Uterus (tissue), 4 donors: ENCODE measurements around the gene SULT1A2. TPM values are rescaled to one million over a fixed set of nuclear protein-coding genes. Genes with fewer than 3 reads are reported as not detected.

Source experiments
- DNase-seq, 2 donors: peaks; one replicate each; pipeline ENCODE4 v3.0.0-alpha.2; 2019 to 2020
- H3K27ac ChIP-seq, 2 donors: fragments of 200-600 bp; sonication (generic); 1 replicate in 1 of 2; 2 replicates in 1 of 2; pipeline ENCODE4 v1.5.1; 2016 to 2018
- H3K27me3 ChIP-seq, 2 donors: fragments of 200-600 bp; sonication (generic); one replicate each; pipeline ENCODE4 v1.5.1; 2018 to 2019; ENCODE audit warnings: control low read depth in 1 of 2
- H3K36me3 ChIP-seq, 2 donors: fragments of 200-600 bp; sonication (generic); one replicate each; pipeline ENCODE4 v1.5.1; 2019; ENCODE audit warnings: control low read depth in 1 of 2
- H3K4me1 ChIP-seq, 2 donors: fragments of 200-600 bp; sonication (generic); one replicate each; pipeline ENCODE4 v1.5.1; 2018 to 2019; ENCODE audit warnings: control low read depth in 1 of 2
- H3K4me3 ChIP-seq, 2 donors: fragments of 200-600 bp; sonication (generic); 1 replicate in 1 of 2; 2 replicates in 1 of 2; pipeline ENCODE4 v1.5.1; 2018 to 2019; ENCODE audit warnings: mild to moderate bottlenecking in 1 of 2
- H3K9me3 ChIP-seq, 2 donors: fragments of 200-600 bp; sonication (generic); one replicate each; pipeline ENCODE4 v1.5.1; 2019; ENCODE audit warnings: control low read depth in 1 of 2
- POLR2A ChIP-seq, 2 donors: fragments of 450-650 bp; IDR thresholded peaks; one replicate each; pipeline ENCODE4 v1.6.1; 2016; ENCODE audit warnings: antibody characterized with exemption in 2 of 2, mild to moderate bottlenecking in 1 of 2, moderate library complexity in 1 of 2
- intact Hi-C: fragments of 100-400 bp; cut with DNase I; formaldehyde crosslinking; loops from one replicate; pipeline ENCODE4 v1.15.1; 2023; ENCODE audit warnings: low total_unique reads
- total RNA-seq, 4 donors: library from RNA; depleted of rRNA in 3 of 4; stranded (reverse); fragments of >200 nt in 3 of 4; gene quantifications; one replicate each; pipeline versions ENCODE4 v1.1.0 to v1.2.4, GENCODE V29; 2014 to 2023
- TF ChIP-seq, protein P1 (sequence below), 4 experiments: fragments of 200-600 bp in 2 of 4; fragments of 450-650 bp in 2 of 4; sonication (generic) in 2 of 4; IDR thresholded peaks; one replicate each; pipeline ENCODE4 v1.5.1; 2016 to 2019; ENCODE audit warnings: antibody characterized with exemption in 4 of 4, mild to moderate bottlenecking in 2 of 4, moderate library complexity in 1 of 4
- donor health status: DM: yes; HTN: yes; CAD: no.

The SULT1A2 gene
- total RNA-seq, 4 donors from 2014 or later = 0.41 to 0.46 TPM; not detected in 2

DNA sequence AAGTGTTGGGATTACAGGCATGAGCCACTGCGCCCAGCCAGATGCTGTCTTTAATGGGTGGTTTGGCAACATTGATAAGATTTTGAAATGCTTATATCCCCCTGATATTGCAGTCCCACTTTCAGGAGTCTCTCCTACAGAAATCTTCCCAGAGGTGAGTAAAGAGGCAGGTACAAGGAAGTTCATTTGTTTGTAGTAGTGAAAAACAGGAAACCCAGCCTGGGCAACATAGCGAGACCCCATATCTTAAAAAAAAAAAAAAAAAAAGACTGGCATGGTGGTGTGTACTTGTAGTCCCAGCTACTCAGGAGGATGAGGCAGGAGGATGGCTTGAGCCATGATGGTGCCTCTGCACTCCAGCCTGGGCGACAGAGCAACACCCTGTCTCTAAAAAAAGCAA, 51.9 kb downstream of the SULT1A2 start:
- no peak overlapping the region for H3K4me3 ChIP-seq
- intact Hi-C loops = no loop called here
- no peaks in the 10 kb centered on the region for H3K9me3 ChIP-seq
- TF ChIP-seq, protein P1, sequence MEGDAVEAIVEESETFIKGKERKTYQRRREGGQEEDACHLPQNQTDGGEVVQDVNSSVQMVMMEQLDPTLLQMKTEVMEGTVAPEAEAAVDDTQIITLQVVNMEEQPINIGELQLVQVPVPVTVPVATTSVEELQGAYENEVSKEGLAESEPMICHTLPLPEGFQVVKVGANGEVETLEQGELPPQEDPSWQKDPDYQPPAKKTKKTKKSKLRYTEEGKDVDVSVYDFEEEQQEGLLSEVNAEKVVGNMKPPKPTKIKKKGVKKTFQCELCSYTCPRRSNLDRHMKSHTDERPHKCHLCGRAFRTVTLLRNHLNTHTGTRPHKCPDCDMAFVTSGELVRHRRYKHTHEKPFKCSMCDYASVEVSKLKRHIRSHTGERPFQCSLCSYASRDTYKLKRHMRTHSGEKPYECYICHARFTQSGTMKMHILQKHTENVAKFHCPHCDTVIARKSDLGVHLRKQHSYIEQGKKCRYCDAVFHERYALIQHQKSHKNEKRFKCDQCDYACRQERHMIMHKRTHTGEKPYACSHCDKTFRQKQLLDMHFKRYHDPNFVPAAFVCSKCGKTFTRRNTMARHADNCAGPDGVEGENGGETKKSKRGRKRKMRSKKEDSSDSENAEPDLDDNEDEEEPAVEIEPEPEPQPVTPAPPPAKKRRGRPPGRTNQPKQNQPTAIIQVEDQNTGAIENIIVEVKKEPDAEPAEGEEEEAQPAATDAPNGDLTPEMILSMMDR (IDR thresholded peaks at IDR 0.05) = no peak
- no peak for TF ChIP-seq POLR2A (IDR thresholded peaks at IDR 0.05)
- no peaks in the 10 kb centered on the region for H3K36me3 ChIP-seq
- no peak for DNase-seq
- no peaks in the 10 kb centered on the region for H3K4me1 ChIP-seq
- no peaks in the 10 kb centered on the region for H3K27me3 ChIP-seq
- no peak overlapping the region for H3K27ac ChIP-seq

DNA sequence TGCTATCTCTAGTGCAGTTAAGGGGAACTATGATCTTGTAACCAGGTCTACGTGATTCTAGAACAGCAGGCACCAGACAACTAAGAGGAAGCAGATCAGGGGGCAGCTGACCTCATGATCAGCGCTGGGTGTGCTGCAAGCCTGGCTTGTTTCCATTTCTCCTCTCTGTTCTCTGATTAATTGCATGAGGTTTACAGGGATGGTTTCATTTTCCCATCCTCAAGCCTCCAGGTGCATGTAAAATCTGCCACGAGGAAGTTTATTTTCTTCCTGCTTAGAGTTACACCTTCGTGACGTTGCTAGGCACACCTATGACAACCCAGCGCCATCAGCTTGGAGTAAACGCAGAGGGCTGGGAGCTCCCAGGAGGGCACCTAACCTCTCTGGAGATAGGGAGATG, 53.8 kb downstream of the SULT1A2 start:
- H3K27me3 ChIP-seq = no peaks in the 10 kb centered on the region
- no peaks in the 10 kb centered on the region for H3K4me1 ChIP-seq
- no peak overlapping the region for H3K27ac ChIP-seq
- no peak overlapping the region for H3K4me3 ChIP-seq
- TF ChIP-seq, protein P1 (IDR thresholded peaks at IDR 0.05) = no peak
- TF ChIP-seq POLR2A (IDR thresholded peaks at IDR 0.05) = no peak
- intact Hi-C loops = no loop called here
- no peaks in the 10 kb centered on the region for H3K36me3 ChIP-seq
- no peaks in the 10 kb centered on the region for H3K9me3 ChIP-seq
- DNase-seq = no peak

DNA sequence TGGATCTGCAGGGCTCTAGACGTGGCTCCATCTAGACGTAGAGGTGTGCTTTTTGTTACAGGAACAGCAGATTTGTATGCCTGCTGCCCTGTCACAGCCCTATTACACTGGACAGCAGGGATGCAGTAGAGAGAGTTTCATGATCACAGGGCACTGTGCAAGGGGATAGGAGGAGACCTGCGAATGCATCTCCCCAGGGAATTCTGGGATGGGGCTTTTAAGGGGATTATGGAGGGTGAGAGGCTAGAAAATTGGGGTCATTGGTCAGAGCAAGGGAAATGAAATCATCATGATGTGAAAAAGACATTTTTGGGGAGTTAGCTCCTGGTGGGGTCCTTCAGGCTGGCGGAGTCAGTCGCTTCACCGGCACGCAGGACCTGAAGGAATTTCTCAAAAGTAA, 54.2 kb downstream of the SULT1A2 start:
- H3K4me3 ChIP-seq = no peak overlapping the region
- intact Hi-C loops = no loop called here
- H3K27me3 ChIP-seq = no peaks in the 10 kb centered on the region
- H3K4me1 ChIP-seq = no peaks in the 10 kb centered on the region
- no peaks in the 10 kb centered on the region for H3K9me3 ChIP-seq
- DNase-seq = no peak
- H3K36me3 ChIP-seq = no peaks in the 10 kb centered on the region
- no peak for TF ChIP-seq POLR2A (IDR thresholded peaks at IDR 0.05)
- TF ChIP-seq, protein P1 (IDR thresholded peaks at IDR 0.05) = no peak
- no peak overlapping the region for H3K27ac ChIP-seq

Other genes with a start within 250 kb of the SULT1A2 start
- gene NPIPB6, start 233.5 kb downstream of the SULT1A2 start, total RNA-seq = 1 to 10 TPM in 2 of 4 donors, not detected in 2; 2.0 to 5.9 TPM
- 100 to 1,000 TPM in 1 of 4 donors, 10 to 100 TPM in 3; 42.6 to 151 (median 80.8) TPM for gene EIF3CL, start 193.2 kb downstream of the SULT1A2 start, total RNA-seq
- gene NPIPB7, start 124.7 kb downstream of the SULT1A2 start, total RNA-seq = under 1 TPM in 1 of 4 donors, not detected in 3; 0.73 TPM
- 10 to 100 TPM; 13.8 to 23.7 (median 18.3) TPM for gene CLN3, start 105.0 kb downstream of the SULT1A2 start, total RNA-seq
- under 1 TPM; 0.07 to 0.49 (median 0.28) TPM for gene APOBR, start 102.4 kb downstream of the SULT1A2 start, total RNA-seq
- gene IL27, start 90.2 kb downstream of the SULT1A2 start, total RNA-seq = not detected
- gene NUPR1, start 58.1 kb downstream of the SULT1A2 start, total RNA-seq = 10 to 100 TPM in 3 of 4 donors, 1 to 10 TPM in 1; 7.3 to 81.1 (median 18.4) TPM
- 10 to 100 TPM; 13.2 to 45.3 (median 29.1) TPM for gene SGF29, start 43.1 kb downstream of the SULT1A2 start, total RNA-seq
- gene SULT1A1, start 13.0 kb upstream of the SULT1A2 start, total RNA-seq = 10 to 100 TPM in 2 of 4 donors, 1 to 10 TPM in 2; 2.8 to 30.3 (median 8.5) TPM
- gene NPIPB8, start 41.0 kb upstream of the SULT1A2 start, total RNA-seq = 1 to 10 TPM in 1 of 4 donors, not detected in 3; 8.1 TPM
- 100 to 1,000 TPM in 3 of 4 donors, 10 to 100 TPM in 1; 52.8 to 426 (median 286) TPM for gene EIF3C, start 114.4 kb upstream of the SULT1A2 start, total RNA-seq
- gene NPIPB9, start 154.7 kb upstream of the SULT1A2 start, total RNA-seq = 1 to 10 TPM; 2.4 to 9.8 (median 6.7) TPM
- gene ATXN2L, start 225.9 kb upstream of the SULT1A2 start, total RNA-seq = 100 to 1,000 TPM in 1 of 4 donors, 10 to 100 TPM in 2, 1 to 10 TPM in 1; 7.2 to 130 (median 35.0) TPM
- gene TUFM, start 249.3 kb upstream of the SULT1A2 start, total RNA-seq = 10 to 100 TPM; 48.3 to 92.9 (median 61.6) TPM